PC-3 (cell line): ENCODE results near the gene GALNS.

Experiments
- CTCF ChIP-seq: fragments of 300-600 bp; sonication (generic); conservative IDR thresholded peaks from 2 replicates; pipeline ENCODE4 v1.5.1; 2017; ENCODE audit warnings: antibody characterized with exemption, low read depth, mild to moderate bottlenecking, low read length
- EZH2 ChIP-seq: fragments of 300-600 bp; sonication (generic); IDR thresholded peaks from one replicate; pipeline ENCODE4 v1.6.1; 2017; ENCODE audit warnings: antibody characterized with exemption, mild to moderate bottlenecking, low read length; ENCODE audit not compliant: unreplicated experiment
- EZH2phosphoT487 ChIP-seq: fragments of 300-600 bp; sonication (generic); IDR thresholded peaks from 2 replicates; pipeline ENCODE4 v1.6.1; 2018; ENCODE audit warnings: mild to moderate bottlenecking, antibody characterized with exemption, low read length, borderline replicate concordance

DNA sequence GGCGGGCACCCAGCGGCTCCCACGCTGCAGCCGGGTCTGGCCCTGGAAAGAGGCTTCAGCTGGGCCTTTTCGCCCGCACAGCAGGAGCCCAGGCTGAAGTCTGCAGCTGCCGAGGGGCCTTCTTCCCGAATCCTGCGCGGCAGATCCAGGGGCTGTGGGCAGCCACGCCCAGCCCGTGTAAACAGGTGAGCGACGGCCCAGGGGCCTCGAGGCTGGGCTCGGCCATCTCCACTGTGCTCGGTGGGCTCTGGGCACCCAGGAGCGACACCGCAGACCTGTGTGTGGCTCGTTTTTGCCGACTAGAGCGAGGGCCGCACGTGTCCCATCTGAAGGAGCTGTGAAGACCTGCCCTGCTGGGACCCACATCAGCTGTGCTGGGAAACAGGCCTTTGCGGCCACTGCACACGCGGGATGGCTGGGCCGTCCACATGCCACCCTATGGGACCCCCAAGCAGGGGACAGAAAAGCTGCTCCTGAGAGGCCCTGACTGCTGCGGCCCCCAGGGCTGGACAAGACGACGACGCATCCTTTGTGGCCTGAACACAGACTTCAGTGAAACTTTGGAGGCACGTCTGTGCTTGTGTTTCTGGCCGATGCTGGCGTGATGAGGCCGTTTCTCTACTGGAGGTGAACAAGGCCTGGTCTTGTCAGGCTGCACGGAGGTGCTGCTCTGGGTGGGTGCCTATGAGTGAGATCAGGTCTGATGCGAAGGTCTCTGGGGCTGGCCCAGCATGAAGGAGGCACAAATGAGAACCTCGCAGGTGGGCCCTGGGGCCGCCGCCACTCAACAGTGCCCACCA is 39.8 kb downstream of the GALNS start:
- TF ChIP-seq EZH2phosphoT487 (no peak), CTCF (no peak), EZH2 (no peak)
